HCT116 (cell line): ENCODE data around the gene MON2. TPM values are rescaled to one million over a fixed set of nuclear protein-coding genes. Genes with fewer than 3 reads are reported as not detected.

Source experiments
- ATAC-seq: fragments of 200-7000 bp; cut with Tn5 transposase; 2 replicates; pipeline ENCODE4 v1.9.1; 2020; ENCODE audit warnings: mild to moderate bottlenecking, moderate library complexity
- BruUV-seq: library from RNA; stranded (reverse); fragments of 400-500 nt; replicated peaks from 2 replicates; lab custom pipeline; 2021; lab: Mats Ljungman, UMichigan
- CTCF ChIA-PET: fragments of 300-600 bp; sonication (Branson Sonifier 250); formaldehyde crosslinking; loops from one replicate; lab custom pipeline; 2021; ENCODE audit warnings: antibody characterized with exemption; lab: Charles Lee
- POLR2A ChIA-PET: fragments of 300-600, 350-600 bp; sonication (Branson Sonifier 250); formaldehyde crosslinking; loops from one replicate; lab custom pipeline; 2021; ENCODE audit warnings: antibody characterized with exemption; lab: Charles Lee
- RAD21 ChIA-PET, 2 experiments: fragments of 300-600 bp; sonication (Branson Sonifier 250); formaldehyde crosslinking; loops; one replicate each; lab custom pipeline; 2023; ENCODE audit warnings: low total read pairs in 2 of 2; ENCODE audit not compliant: uncharacterized antibody in 2 of 2, unreplicated experiment in 2 of 2, low non-redundant PET in 1 of 2; lab: Charles Lee
- DNase-seq: peaks from one replicate; pipeline ENCODE4 v3.0.0-alpha.2; 2010; ENCODE audit warnings: low read depth, low spot score
- H2AFZ ChIP-seq: fragments of 200-600 bp; shearing (Covaris generic), sonication (generic); 2 replicates; pipeline ENCODE4 v1.6.1; 2017; ENCODE audit warnings: low read depth, mixed run types, mixed read lengths, antibody characterized with exemption, low read length; ENCODE audit not compliant: poor library complexity, severe bottlenecking
- H3K27ac ChIP-seq: 2 replicates; pipeline ENCODE4 v1.5.1; 2012; ENCODE audit warnings: low read depth, low read length
- H3K27me3 ChIP-seq: fragments of 200-600 bp; sonication (generic); 2 replicates; pipeline ENCODE4 v1.6.1; 2016; ENCODE audit warnings: mixed run types, low read length, mixed read lengths; ENCODE audit not compliant: insufficient read depth
- H3K36me3 ChIP-seq, 2 experiments: fragments of 200-500 bp in 1 of 2; fragments of 200-600 bp in 1 of 2; sonication (Bioruptor generic) in 1 of 2; sonication (generic) in 1 of 2; 2 replicates each; pipeline versions ENCODE4 v1.5.1 to v1.6.1; 2014 to 2016; ENCODE audit warnings: low read length in 2 of 2, inconsistent platforms in 1 of 2, mixed read lengths in 1 of 2, mixed run types in 1 of 2; ENCODE audit not compliant: insufficient read depth in 2 of 2, control insufficient read depth in 1 of 2
- H3K4me1 ChIP-seq, 2 experiments: fragments of 200-600 bp in 1 of 2; sonication (generic) in 1 of 2; 2 replicates each; pipeline versions ENCODE4 v1.5.1 to v1.6.1; 2012 to 2017; ENCODE audit warnings: low read length in 2 of 2, inconsistent platforms in 1 of 2, mild to moderate bottlenecking in 1 of 2, mixed read lengths in 1 of 2, mixed run types in 1 of 2, moderate library complexity in 1 of 2; ENCODE audit not compliant: insufficient read depth in 2 of 2, control insufficient read depth in 1 of 2
- H3K4me2 ChIP-seq: fragments of 200-600 bp; sonication (generic); 2 replicates; pipeline ENCODE4 v1.6.1; 2017; ENCODE audit warnings: mixed run types, low read length, mixed read lengths
- H3K4me3 ChIP-seq, 2 experiments: fragments of 200-600 bp in 1 of 2; sonication (generic) in 1 of 2; replicated peaks in 1 of 2; 2 replicates each; pipeline ENCODE4 v1.5.1; 2011 to 2016; ENCODE audit warnings: low read length in 2 of 2, control low read depth in 1 of 2, low read depth in 1 of 2, mild to moderate bottlenecking in 1 of 2, mixed read lengths in 1 of 2, mixed run types in 1 of 2
- H3K79me2 ChIP-seq: fragments of 200-600 bp; sonication (generic); 2 replicates; pipeline ENCODE4 v1.6.1; 2017; ENCODE audit warnings: mild to moderate bottlenecking, mixed run types, low read length, moderate library complexity, mixed read lengths; ENCODE audit not compliant: insufficient read depth
- H3K9ac ChIP-seq: fragments of 200-600 bp; sonication (generic); 2 replicates; pipeline ENCODE4 v1.6.1; 2016; ENCODE audit warnings: low read length, mixed read lengths
- H3K9me2 ChIP-seq: fragments of 200-600 bp; sonication (generic), shearing (Covaris generic); 2 replicates; pipeline ENCODE4 v1.6.1; 2017; ENCODE audit warnings: mixed run types, mild to moderate bottlenecking, moderate library complexity; ENCODE audit not compliant: insufficient read depth
- H3K9me3 ChIP-seq, 2 experiments: fragments of 200-500 bp in 1 of 2; fragments of 200-600 bp in 1 of 2; sonication (Bioruptor generic) in 1 of 2; sonication (generic) in 1 of 2; 2 replicates each; pipeline ENCODE4 v1.6.1; 2014 to 2017; ENCODE audit warnings: low read length in 2 of 2, mixed read lengths in 2 of 2, inconsistent platforms in 1 of 2, low read depth in 1 of 2, mild to moderate bottlenecking in 1 of 2, mixed run types in 1 of 2, moderate library complexity in 1 of 2; ENCODE audit not compliant: control insufficient read depth in 1 of 2, insufficient read depth in 1 of 2
- H4K20me1 ChIP-seq: fragments of 200-600 bp; sonication (generic), shearing (Covaris generic); 2 replicates; pipeline ENCODE4 v1.6.1; 2017; ENCODE audit warnings: mixed run types, mild to moderate bottlenecking, moderate library complexity; ENCODE audit not compliant: insufficient read depth
- CBX3 ChIP-seq: IDR thresholded peaks from 2 replicates; pipeline ENCODE4 v1.6.1; 2012; ENCODE audit warnings: low read depth
- CEBPB ChIP-seq: IDR thresholded peaks from 2 replicates; pipeline ENCODE4 v1.6.1; 2012; ENCODE audit warnings: low read depth
- EGR1 ChIP-seq: IDR thresholded peaks from 2 replicates; pipeline ENCODE4 v1.6.1; 2012; ENCODE audit warnings: low read depth
- FOSL1 ChIP-seq: IDR thresholded peaks from 2 replicates; pipeline ENCODE4 v1.6.1; 2012; ENCODE audit warnings: low read depth
- JUND ChIP-seq: IDR thresholded peaks from 2 replicates; pipeline ENCODE4 v1.6.1; 2012
- POLR2AphosphoS5 ChIP-seq: IDR thresholded peaks from 2 replicates; pipeline ENCODE4 v1.6.1; 2011; ENCODE audit warnings: mild to moderate bottlenecking, low read depth, low read length, moderate library complexity
- REST ChIP-seq: IDR thresholded peaks from 2 replicates; pipeline ENCODE4 v1.6.1; 2012; ENCODE audit warnings: low read depth
- SIN3A ChIP-seq: IDR thresholded peaks from 2 replicates; pipeline ENCODE4 v1.6.1; 2012; ENCODE audit warnings: low read depth
- SP1 ChIP-seq: IDR thresholded peaks from 2 replicates; pipeline ENCODE4 v1.6.1; 2012; ENCODE audit warnings: low read depth
- SRF ChIP-seq: IDR thresholded peaks from 2 replicates; pipeline ENCODE4 v1.6.1; 2012; ENCODE audit warnings: low read depth
- TCF7L2 ChIP-seq: IDR thresholded peaks from 2 replicates; pipeline ENCODE4 v1.7.0; 2011; ENCODE audit warnings: borderline replicate concordance, inconsistent platforms; ENCODE audit not compliant: insufficient read depth, insufficient read length; ENCODE audit errors: extremely low read depth
- YY1 ChIP-seq: IDR thresholded peaks from 2 replicates; pipeline ENCODE4 v1.6.1; 2011; ENCODE audit warnings: low read length, low read depth, moderate library complexity, mild to moderate bottlenecking; ENCODE audit not compliant: insufficient replicate concordance; ENCODE audit errors: extremely low read depth
- ZBTB33 ChIP-seq: IDR thresholded peaks from 2 replicates; pipeline ENCODE4 v1.6.1; 2011; ENCODE audit warnings: mild to moderate bottlenecking, low read length, moderate library complexity; ENCODE audit not compliant: insufficient replicate concordance; ENCODE audit errors: extremely low read depth
- intact Hi-C: fragments of 100-400 bp; cut with micrococcal nuclease; formaldehyde crosslinking; loops from 2 replicates; pipeline ENCODE4 v1.10.0; 2022
- total RNA-seq: library from RNA; stranded (reverse); gene quantifications from one replicate; pipeline ENCODE4 v1.2.1, GENCODE V29; 2021; ENCODE audit not compliant: unreplicated experiment

Gene MON2
- total RNA-seq, 1 experiment from 2014 or later = 30.7 TPM

- TF ChIP-seq ZBTB33 = no peak
- no peak for TF ChIP-seq YY1
Observed at GRCh38 chr12:62631471-62632410, 165.1 kb downstream of the MON2 start (continued).

GRCh38 chr12:62632411-62632918, 165.8 kb downstream of the MON2 start:
- Histone ChIP-seq H3K4me3 (no peak overlapping the region), H4K20me1 (no peaks in the 10 kb centered on the region), H3K36me3 (no peaks in the 10 kb centered on the region), H2AFZ (no peak overlapping the region), H3K27ac (no peak overlapping the region), H3K27me3 (no peaks in the 10 kb centered on the region), H3K4me2 (no peak overlapping the region), H3K4me1 (no peaks in the 10 kb centered on the region), H3K9ac (no peak overlapping the region), H3K79me2 (no peaks in the 10 kb centered on the region), H3K9me2 (no peaks in the 10 kb centered on the region), H3K9me3 (no peaks in the 10 kb centered on the region)
- CTCF ChIA-PET = no interaction called here
- POLR2A ChIA-PET = no interaction called here
- ATAC-seq (no peak), DNase-seq (no peak)
- intact Hi-C loops = no loop called here
- TF ChIP-seq FOSL1 (no peak), CEBPB (no peak), SRF (no peak), JUND (no peak), YY1 (no peak), POLR2AphosphoS5 (no peak), REST (no peak), ZBTB33 (no peak), SIN3A (no peak), SP1 (no peak), EGR1 (no peak), CBX3 (no peak), TCF7L2 (no peak)
- BruUV-seq = no TSS peak
- RAD21 ChIA-PET = no interaction called here
